Hepatocyte (in vitro differentiated cells): ENCODE data around the gene CCDC188.

Experiments used
- EZH2 ChIP-seq: fragments of 200-600 bp; sonication (generic); IDR thresholded peaks from 2 replicates; pipeline ENCODE4 v1.6.1; 2016; ENCODE audit warnings: antibody characterized with exemption, mild to moderate bottlenecking, borderline replicate concordance
- EZH2phosphoT487 ChIP-seq: fragments of 200-600 bp; sonication (generic); IDR thresholded peaks from one replicate; pipeline ENCODE4 v1.6.1; 2018; ENCODE audit warnings: antibody characterized with exemption, mild to moderate bottlenecking, low read depth, moderate library complexity; ENCODE audit not compliant: unreplicated experiment, severe bottlenecking

- no peak for TF ChIP-seq EZH2
- no peak for TF ChIP-seq EZH2phosphoT487
Measured at GRCh38 chr22:20138417-20138738, 12.5 kb downstream of the CCDC188 start.
